ENCODE measurements around the gene TSNAXIP1.

The TSNAXIP1 gene, protein sequence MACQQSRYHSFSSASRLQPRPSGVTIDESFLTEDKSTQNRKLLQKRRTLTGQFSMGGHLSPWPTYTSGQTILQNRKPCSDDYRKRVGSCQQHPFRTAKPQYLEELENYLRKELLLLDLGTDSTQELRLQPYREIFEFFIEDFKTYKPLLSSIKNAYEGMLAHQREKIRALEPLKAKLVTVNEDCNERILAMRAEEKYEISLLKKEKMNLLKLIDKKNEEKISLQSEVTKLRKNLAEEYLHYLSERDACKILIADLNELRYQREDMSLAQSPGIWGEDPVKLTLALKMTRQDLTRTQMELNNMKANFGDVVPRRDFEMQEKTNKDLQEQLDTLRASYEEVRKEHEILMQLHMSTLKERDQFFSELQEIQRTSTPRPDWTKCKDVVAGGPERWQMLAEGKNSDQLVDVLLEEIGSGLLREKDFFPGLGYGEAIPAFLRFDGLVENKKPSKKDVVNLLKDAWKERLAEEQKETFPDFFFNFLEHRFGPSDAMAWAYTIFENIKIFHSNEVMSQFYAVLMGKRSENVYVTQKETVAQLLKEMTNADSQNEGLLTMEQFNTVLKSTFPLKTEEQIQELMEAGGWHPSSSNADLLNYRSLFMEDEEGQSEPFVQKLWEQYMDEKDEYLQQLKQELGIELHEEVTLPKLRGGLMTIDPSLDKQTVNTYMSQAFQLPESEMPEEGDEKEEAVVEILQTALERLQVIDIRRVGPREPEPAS

DNA sequence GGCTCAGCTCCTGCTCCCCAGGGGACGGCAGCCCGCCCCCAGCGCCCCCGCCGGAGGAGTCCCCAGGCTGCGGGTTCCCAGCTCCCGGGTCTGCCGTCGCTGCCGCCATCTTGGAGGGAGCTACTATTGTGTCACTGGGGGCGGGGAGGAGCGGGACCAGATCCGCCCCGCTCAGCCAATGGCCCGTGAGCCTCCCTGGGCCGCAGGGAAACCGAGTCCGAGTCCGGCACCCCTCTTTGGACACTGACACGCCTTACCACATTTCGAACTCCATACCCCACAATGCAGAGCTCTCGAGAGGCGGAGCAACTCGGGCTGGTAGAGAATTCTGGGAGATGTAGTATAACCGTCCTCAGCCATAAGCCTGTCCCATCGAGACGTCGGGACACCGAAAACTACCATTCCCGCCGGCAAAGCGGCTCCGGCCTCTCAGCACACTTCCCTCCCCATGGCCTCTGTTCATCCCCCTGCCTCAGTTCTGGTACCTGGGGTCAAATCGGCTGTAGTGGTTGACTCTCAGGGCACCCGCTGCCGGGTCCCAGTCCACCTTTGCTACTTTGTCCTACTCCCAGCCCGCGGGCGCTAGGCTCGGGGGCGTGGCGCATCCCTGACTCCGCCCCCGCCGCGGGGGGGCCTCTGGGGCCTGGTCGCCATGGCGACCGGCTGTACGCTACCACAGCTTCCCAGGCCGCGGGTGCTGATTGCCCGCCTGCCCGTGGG lies at the start of gene TSNAXIP1, which contains the start of gene RANBP10:
TSS of gene TSNAXIP1 (plus strand) at position 462 of the 720 bp plus-strand sequence. CDS start 261 bp downstream, outside the sequence.
TSS of gene RANBP10 (minus strand) at position 133 of the 720 bp plus-strand sequence. CDS start at position 109, 24 bp downstream.
- peak; percentile 98 for DNase-seq (ENCODE audit: low spot score)

DNA sequence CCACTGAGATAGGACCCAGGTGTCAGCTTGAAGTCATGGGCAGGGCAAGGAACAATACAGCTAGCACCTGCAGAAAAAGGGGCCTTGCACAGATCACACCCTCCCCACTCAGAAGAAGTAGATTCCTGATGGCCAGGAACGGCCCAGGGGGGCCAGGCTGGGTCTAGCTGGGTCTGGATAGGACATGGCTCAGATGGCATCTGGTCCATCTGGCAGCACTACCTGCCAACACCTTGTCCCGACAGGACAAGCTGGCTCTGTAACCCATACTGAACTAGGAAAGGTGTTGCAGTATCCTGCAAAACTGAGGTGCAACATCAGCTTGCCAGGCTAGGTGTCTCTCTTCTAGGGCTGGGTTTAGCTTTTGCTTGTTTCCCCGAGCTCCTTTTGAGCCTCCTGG lies 48.7 kb upstream of the TSNAXIP1 start:
- no peak for DNase-seq (ENCODE audit: low spot score)

DNA sequence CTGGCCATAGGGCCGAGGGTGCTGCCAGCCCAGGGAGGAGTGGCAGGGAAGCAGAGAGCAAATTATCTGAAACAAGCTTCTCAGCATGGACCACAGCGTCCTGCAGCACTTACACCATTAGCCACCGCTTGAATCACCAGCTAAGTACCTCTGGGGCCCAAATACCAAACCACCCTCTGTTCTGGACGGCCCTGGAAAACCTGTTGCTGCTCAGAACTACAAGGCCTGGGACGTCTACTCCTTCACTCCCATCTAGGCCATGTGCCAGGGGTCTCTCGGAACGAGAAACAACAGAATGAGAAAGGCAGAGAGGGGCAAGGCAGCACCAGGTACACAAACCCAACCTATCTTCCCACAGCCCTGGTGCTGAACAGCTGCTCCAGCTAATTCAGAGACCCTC lies 47.7 kb upstream of the TSNAXIP1 start:
- no peak for DNase-seq (ENCODE audit: low spot score)

GRCh38 chr16:67760206-67760955 lies 46.3 kb upstream of the TSNAXIP1 start:
- no peak for DNase-seq (ENCODE audit: low spot score)

DNA sequence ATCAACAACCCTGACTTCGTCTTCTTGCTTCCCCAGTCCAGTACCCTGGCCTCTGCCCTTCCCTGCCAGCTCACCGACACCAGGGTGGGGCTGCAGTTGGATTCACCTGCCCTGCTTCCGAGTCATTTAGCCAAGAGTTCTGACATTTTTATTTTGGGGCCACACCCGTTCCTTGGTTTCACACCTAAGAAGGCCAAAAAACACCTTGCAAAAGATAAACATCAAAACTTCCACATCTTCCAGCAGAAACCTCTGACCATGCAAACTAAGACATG lies 45.8 kb upstream of the TSNAXIP1 start:
- DNase-seq (ENCODE audit: low spot score) = no peak

DNA sequence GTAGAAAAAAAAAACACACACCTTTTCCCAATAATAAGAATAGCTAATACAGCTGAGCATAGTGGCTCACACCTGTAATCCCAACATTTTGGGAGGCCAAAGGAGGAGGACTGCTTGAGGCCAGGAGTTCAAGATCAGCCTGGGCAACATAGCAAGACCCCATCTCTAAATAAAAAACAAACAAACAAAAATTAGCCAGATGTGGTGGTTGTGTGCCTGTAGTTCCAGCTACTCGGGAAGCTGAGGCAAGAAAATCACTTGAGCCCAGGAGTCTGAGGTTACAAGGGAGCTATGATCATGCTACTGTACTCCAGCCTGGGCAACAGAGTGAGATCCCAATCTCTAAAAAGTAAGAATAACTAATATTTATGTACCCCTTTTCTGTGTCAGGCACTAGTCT lies 44.8 kb upstream of the TSNAXIP1 start:
- DNase-seq (ENCODE audit: low spot score) = no peak

DNA sequence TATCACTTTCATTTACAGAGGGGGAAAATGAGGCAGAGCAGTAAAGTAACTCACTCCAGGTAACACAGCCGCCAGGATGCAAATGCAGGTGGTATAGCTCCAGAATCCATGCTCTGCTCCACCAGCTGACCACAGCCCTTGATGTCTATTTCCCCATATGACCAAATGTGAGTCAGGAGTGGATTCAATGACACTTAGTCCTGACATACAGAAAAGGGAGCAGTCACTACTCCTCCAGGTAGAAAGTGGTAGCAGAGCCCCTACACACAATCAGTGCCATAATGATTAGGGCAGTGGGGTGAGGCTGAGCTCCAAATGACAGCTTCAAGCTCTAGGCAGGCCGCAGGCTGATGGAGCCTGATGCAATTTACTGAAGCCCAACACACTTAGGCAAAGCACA lies 44.3 kb upstream of the TSNAXIP1 start:
- no peak for DNase-seq (ENCODE audit: low spot score)

DNA sequence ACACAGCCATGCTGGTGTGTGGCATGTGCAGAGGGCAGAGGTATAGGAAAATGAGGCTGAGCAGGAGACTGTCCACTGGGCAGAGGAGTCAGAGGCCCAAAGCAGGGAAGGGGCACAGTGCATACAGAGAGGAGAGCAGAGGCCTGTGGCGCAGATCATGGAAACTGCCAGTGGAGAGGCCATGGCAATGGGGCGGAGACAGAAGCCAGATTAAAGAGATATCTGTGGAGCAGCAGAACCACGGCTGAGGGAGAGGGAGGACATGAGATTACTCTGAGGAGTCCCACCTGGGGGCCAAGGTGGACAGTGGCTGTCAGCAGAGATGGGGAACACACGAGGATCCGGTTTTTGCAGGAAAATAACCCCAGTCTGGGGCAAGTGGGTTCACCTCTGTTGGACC lies 43.6 kb upstream of the TSNAXIP1 start:
- DNase-seq (ENCODE audit: low spot score) = no peak

- no peak for DNase-seq (ENCODE audit: low spot score)
These were observed 42.5 kb upstream of the TSNAXIP1 start for GRCh38 chr16:67764158-67764667.

- no peak for DNase-seq (ENCODE audit: low spot score)
These were observed 40.4 kb upstream of the TSNAXIP1 start for GRCh38 chr16:67766291-67766690.

GRCh38 chr16:67767953-67768352 lies 38.7 kb upstream of the TSNAXIP1 start:
- DNase-seq (ENCODE audit: low spot score) = no peak

DNA sequence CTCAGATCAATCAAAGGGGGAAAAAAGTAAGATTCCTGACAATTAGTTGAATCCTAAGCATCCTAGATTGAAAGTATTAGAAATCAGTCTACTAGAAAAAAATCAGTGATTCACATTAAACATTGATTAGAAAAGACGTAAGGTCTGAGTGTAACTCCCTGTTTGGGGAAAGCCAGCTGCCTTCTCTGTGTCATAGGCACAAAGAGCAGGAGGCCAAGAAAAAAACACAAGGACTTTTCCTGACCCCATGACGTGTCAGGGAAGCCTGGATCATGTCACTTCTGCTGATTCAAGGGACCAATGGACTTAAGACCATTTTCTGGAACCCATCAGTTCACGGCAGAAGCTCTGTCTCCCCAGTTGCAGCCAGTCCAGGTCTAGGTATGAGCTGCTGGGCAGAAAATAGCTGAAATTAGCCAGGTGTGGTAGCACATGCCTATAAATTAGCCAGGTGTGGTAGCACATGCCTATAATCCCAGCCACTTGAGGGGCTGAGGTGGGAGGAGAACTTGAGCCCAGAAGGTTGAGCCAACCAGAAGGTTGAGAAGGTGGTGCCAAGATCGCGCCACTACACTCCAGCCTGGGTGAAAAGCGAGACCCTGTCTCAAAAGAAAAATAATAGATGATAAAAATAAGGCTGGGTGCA lies 36.2 kb upstream of the TSNAXIP1 start:
- no peak for DNase-seq (ENCODE audit: low spot score)

- DNase-seq (ENCODE audit: low spot score) = no peak
These were observed 33.6 kb upstream of the TSNAXIP1 start for GRCh38 chr16:67773099-67773498.

- no peak for DNase-seq (ENCODE audit: low spot score)
These were observed 32.9 kb upstream of the TSNAXIP1 start for GRCh38 chr16:67773569-67774456.

GRCh38 chr16:67774457-67774853 lies 32.2 kb upstream of the TSNAXIP1 start:
- DNase-seq (ENCODE audit: low spot score) = no peak

DNA sequence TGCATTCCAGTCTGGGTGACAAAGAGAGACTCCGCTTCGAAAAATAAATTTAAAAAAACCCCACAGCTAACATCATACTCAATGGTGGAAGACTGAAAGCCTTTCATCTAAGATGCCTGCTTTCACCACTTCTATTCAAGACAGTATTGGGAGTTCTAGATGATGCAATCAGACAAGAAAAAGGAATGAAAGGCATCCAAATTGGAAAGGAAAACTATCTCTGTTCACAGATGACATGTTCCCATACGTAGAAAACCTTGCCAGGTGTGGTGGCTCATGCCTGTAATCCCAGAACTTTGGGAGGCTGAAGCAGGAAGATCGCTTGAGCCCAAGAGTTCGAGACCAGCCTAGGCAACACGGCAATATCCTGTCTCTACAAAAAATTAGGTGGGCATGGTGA lies 31.4 kb upstream of the TSNAXIP1 start:
- no peak for DNase-seq (ENCODE audit: low spot score)

GRCh38 chr16:67779256-67780014 lies 27.3 kb upstream of the TSNAXIP1 start:
- DNase-seq (ENCODE audit: low spot score) = no peak

- no peak for DNase-seq (ENCODE audit: low spot score)
These were observed 25.7 kb upstream of the TSNAXIP1 start for GRCh38 chr16:67780847-67781564.

GRCh38 chr16:67781565-67781921 lies 25.1 kb upstream of the TSNAXIP1 start:
- DNase-seq (ENCODE audit: low spot score) = no peak

Measured in iPS-NIHi11 (cell line).